CD14-positive monocyte (primary cell): ENCODE data around the gene PLIN4. TPM values are rescaled to one million over a fixed set of nuclear protein-coding genes. Genes with fewer than 3 reads are reported as not detected.

Experiments
- DNase-seq, 3 donors: peaks; one replicate each; pipeline ENCODE4 v3.0.0-alpha.2; 2011 to 2022
- H2AFZ ChIP-seq: 2 replicates; pipeline ENCODE4 v1.6.0; 2012; ENCODE audit warnings: mild to moderate bottlenecking, low read depth, low read length, inconsistent platforms; ENCODE audit not compliant: insufficient read depth, poor library complexity, severe bottlenecking
- H3K27ac ChIP-seq, 2 donors: 1 replicate in 1 of 2; 2 replicates in 1 of 2; pipeline ENCODE4 v1.5.1; 2012 to 2013; ENCODE audit warnings: low read length in 2 of 2, control low read depth in 1 of 2, inconsistent platforms in 1 of 2, low read depth in 1 of 2, mild to moderate bottlenecking in 1 of 2
- H3K27me3 ChIP-seq, 2 donors: one replicate each; pipeline versions ENCODE4 v1.6.0 to v1.6.1; 2011 to 2013; ENCODE audit warnings: low read length in 2 of 2; ENCODE audit not compliant: control insufficient read depth in 2 of 2, insufficient read depth in 2 of 2
- H3K36me3 ChIP-seq, 2 donors: replicated peaks in 1 of 2; 1 replicate in 1 of 2; 2 replicates in 1 of 2; pipeline versions ENCODE4 v1.5.1 to v1.6.1; 2012 to 2013; ENCODE audit warnings: low read length in 2 of 2, control low read depth in 1 of 2, inconsistent platforms in 1 of 2, mild to moderate bottlenecking in 1 of 2; ENCODE audit not compliant: insufficient read depth in 2 of 2, control insufficient read depth in 1 of 2
- H3K4me1 ChIP-seq, 2 donors: 1 replicate in 1 of 2; 2 replicates in 1 of 2; pipeline versions ENCODE4 v1.5.1 to v1.6.1; 2012 to 2013; ENCODE audit warnings: low read length in 2 of 2, control low read depth in 1 of 2, inconsistent platforms in 1 of 2, mild to moderate bottlenecking in 1 of 2, moderate library complexity in 1 of 2; ENCODE audit not compliant: insufficient read depth in 2 of 2, control insufficient read depth in 1 of 2
- H3K4me2 ChIP-seq: replicated peaks from 2 replicates; pipeline ENCODE3; 2012; ENCODE audit warnings: low read length, moderate library complexity, mild to moderate bottlenecking; ENCODE audit not compliant: poor library complexity, severe bottlenecking; ENCODE audit errors: extremely low read depth
- H3K4me3 ChIP-seq, 3 experiments: fragments of 200-600 bp in 1 of 3; sonication (generic) in 1 of 3; replicated peaks in 1 of 3; 1 replicate in 2 of 3; 2 replicates in 1 of 3; pipeline ENCODE4 v1.5.1; 2011 to 2013; ENCODE audit warnings: low read length in 3 of 3, mild to moderate bottlenecking in 3 of 3, control low read depth in 2 of 3, low read depth in 2 of 3, inconsistent platforms in 1 of 3, moderate library complexity in 1 of 3
- H3K79me2 ChIP-seq: 2 replicates; pipeline ENCODE4 v1.6.0; 2012; ENCODE audit warnings: mild to moderate bottlenecking, control low read depth, inconsistent platforms, low read length, moderate library complexity; ENCODE audit not compliant: insufficient read depth
- H3K9ac ChIP-seq: 2 replicates; pipeline ENCODE4 v1.6.0; 2017; ENCODE audit warnings: low read length, mild to moderate bottlenecking; ENCODE audit not compliant: insufficient read depth, poor library complexity, severe bottlenecking
- H3K9me3 ChIP-seq, 2 donors: replicated peaks in 1 of 2; 1 replicate in 1 of 2; 2 replicates in 1 of 2; pipeline versions ENCODE4 v1.5.1 to v1.6.1; 2012 to 2013; ENCODE audit warnings: low read length in 2 of 2, control low read depth in 1 of 2; ENCODE audit not compliant: control insufficient read depth in 1 of 2, insufficient read depth in 1 of 2
- H4K20me1 ChIP-seq: 2 replicates; pipeline ENCODE4 v1.6.0; 2012; ENCODE audit warnings: mild to moderate bottlenecking, low read length, control low read depth, moderate library complexity; ENCODE audit not compliant: insufficient read depth
- H3K27ac Mint-ChIP-seq, 7 donors: one replicate each; pipeline ENCODE4 v1.8.0; 2020; ENCODE audit warnings: mild to moderate bottlenecking in 7 of 7, mixed read lengths in 7 of 7, moderate library complexity in 6 of 7, inconsistent platforms in 2 of 7
- H3K27me3 Mint-ChIP-seq, 3 donors: one replicate each; pipeline ENCODE4 v1.8.0; 2021 to 2022; ENCODE audit warnings: low read depth in 3 of 3, mild to moderate bottlenecking in 3 of 3, mixed read lengths in 3 of 3, moderate library complexity in 3 of 3, inconsistent platforms in 1 of 3
- H3K36me3 Mint-ChIP-seq, 2 donors: one replicate each; pipeline ENCODE4 v1.8.0; 2020; ENCODE audit warnings: mixed read lengths in 2 of 2, inconsistent platforms in 1 of 2, mild to moderate bottlenecking in 1 of 2
- H3K4me1 Mint-ChIP-seq: one replicate; pipeline ENCODE4 v1.8.0; 2020; ENCODE audit warnings: mild to moderate bottlenecking, mixed read lengths
- H3K4me3 Mint-ChIP-seq, 2 donors: one replicate each; pipeline ENCODE4 v1.8.0; 2020; ENCODE audit warnings: mild to moderate bottlenecking in 2 of 2, mixed read lengths in 2 of 2, moderate library complexity in 1 of 2
- H3K9me3 Mint-ChIP-seq, 7 donors: one replicate each; pipeline ENCODE4 v1.8.0; 2020 to 2022; ENCODE audit warnings: mixed read lengths in 7 of 7, mild to moderate bottlenecking in 6 of 7, moderate library complexity in 6 of 7, inconsistent platforms in 2 of 7
- WGBS: methylation state at CpG from one replicate; pipeline ENCODE4 v1.1.5; 2013; ENCODE audit warnings: missing lambda C conversion rate; ENCODE audit not compliant: insufficient coverage; 5-methylcytosine and 5-hydroxymethylcytosine counted together
- intact Hi-C, 2 donors: fragments of 100-400 bp; cut with micrococcal nuclease; formaldehyde crosslinking; loops; one replicate each; pipeline versions ENCODE4 v1.15.0 to v1.15.1; 2023
- polyA plus RNA-seq, 3 donors: library from polyadenylated mRNA; depleted of rRNA in 1 of 3; unstranded in 2 of 3; stranded (reverse) in 1 of 3; fragments of 300-500 nt in 2 of 3; fragments of >200 nt in 1 of 3; fragmentation: Illumina TruSeq in 2 of 3; gene quantifications; 1 replicate in 2 of 3; 2 replicates in 1 of 3; pipeline ENCODE4 v1.2.3, GENCODE V29; 2012 to 2021
- TF ChIP-seq, protein P1 (sequence below): fragments of 200-600 bp; IDR thresholded peaks from one replicate; pipeline ENCODE4 v1.8.0; 2022; ENCODE audit warnings: antibody characterized with exemption, mild to moderate bottlenecking

PLIN4 gene
- polyA plus RNA-seq, 3 donors = 0.05 to 0.19 TPM; not detected in 1

- TF ChIP-seq, protein P1, sequence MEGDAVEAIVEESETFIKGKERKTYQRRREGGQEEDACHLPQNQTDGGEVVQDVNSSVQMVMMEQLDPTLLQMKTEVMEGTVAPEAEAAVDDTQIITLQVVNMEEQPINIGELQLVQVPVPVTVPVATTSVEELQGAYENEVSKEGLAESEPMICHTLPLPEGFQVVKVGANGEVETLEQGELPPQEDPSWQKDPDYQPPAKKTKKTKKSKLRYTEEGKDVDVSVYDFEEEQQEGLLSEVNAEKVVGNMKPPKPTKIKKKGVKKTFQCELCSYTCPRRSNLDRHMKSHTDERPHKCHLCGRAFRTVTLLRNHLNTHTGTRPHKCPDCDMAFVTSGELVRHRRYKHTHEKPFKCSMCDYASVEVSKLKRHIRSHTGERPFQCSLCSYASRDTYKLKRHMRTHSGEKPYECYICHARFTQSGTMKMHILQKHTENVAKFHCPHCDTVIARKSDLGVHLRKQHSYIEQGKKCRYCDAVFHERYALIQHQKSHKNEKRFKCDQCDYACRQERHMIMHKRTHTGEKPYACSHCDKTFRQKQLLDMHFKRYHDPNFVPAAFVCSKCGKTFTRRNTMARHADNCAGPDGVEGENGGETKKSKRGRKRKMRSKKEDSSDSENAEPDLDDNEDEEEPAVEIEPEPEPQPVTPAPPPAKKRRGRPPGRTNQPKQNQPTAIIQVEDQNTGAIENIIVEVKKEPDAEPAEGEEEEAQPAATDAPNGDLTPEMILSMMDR = no peak
- H3K4me1 Mint-ChIP-seq = no peaks in the 10 kb centered on the region
- intact Hi-C loops = no loop called here
Observed at GRCh38 chr19:4517451-4518057, 732 bp downstream of the PLIN4 start.

DNA sequence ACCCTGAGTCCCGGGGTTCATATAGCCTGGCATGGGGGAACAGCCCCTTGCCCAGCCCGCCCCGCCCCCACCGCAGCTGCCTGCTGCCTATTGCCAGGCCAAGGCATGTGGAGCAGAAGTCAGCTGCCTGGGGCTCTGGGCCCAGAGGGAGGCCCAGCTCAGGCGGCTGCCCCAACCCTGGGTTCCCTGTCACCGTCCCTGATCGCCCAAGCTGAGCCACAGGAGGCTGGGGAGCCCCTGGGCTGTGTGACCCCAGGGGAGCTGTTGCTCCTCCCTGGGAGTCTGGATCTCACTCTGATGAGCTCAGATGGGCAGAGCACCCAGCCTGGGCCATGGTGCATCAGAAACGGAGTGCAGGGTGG, 1.4 kb downstream of the PLIN4 start:
- Histone ChIP-seq H3K27ac (no peak overlapping the region), H3K4me2 (no peak overlapping the region), H3K9me3 (no peaks in the 10 kb centered on the region), H3K36me3 (no peaks in the 10 kb centered on the region), H3K27me3 (no peaks in the 10 kb centered on the region), H3K4me3 (no peak overlapping the region), H3K79me2 (no peaks in the 10 kb centered on the region), H3K4me1 (no peaks in the 10 kb centered on the region), H2AFZ (no peak overlapping the region), H3K9ac (no peak overlapping the region), H4K20me1 (no peaks in the 10 kb centered on the region)
- Mint-ChIP-seq H3K9me3 (peaks cover 0 to 2% (median 0%) of the 10 kb centered on the region in 7 donors), H3K36me3 (no peaks in the 10 kb centered on the region), H3K4me1 (no peaks in the 10 kb centered on the region), H3K27me3 (peaks cover 0 to 13% (median 8%) of the 10 kb centered on the region in 3 donors), H3K4me3 (no peak overlapping the region), H3K27ac (no peak overlapping the region)
- 51% methylated on average over 8 of the region's 8 CpGs for WGBS
- intact Hi-C loops = no loop called here
- DNase-seq = no peak
- TF ChIP-seq, protein P1 = no peak

More at GRCh38 chr19:4517451-4518057, 732 bp downstream of the PLIN4 start:
- whole genome bisulfite sequencing = 83% methylated on average over 16 of the region's 24 CpGs
- Histone ChIP-seq H3K4me2 (no peak overlapping the region), H3K9ac (no peak overlapping the region), H4K20me1 (no peaks in the 10 kb centered on the region), H3K27ac (no peak overlapping the region), H3K9me3 (no peaks in the 10 kb centered on the region), H3K36me3 (no peaks in the 10 kb centered on the region), H3K27me3 (no peaks in the 10 kb centered on the region), H3K79me2 (no peaks in the 10 kb centered on the region), H3K4me3 (no peak overlapping the region), H3K4me1 (no peaks in the 10 kb centered on the region), H2AFZ (no peak overlapping the region)
- Mint-ChIP-seq H3K36me3 (no peaks in the 10 kb centered on the region), H3K9me3 (peaks cover 0 to 2% (median 0%) of the 10 kb centered on the region in 7 donors), H3K4me3 (no peak overlapping the region), H3K27me3 (peaks cover 0 to 13% (median 8%) of the 10 kb centered on the region in 3 donors), H3K27ac (no peak overlapping the region)
- no peak for DNase-seq
